Activated CD4-positive, alpha-beta T cell treated with anti-CD3 and anti-CD28 coated beads, Interleukin-2, amount 50 U/mL, for 1 hour (primary cell): ENCODE data around the gene CEP20.
"Not testable (repeated sequence)": the region's sequence is repeated elsewhere in the genome, so short reads cannot be mapped to it uniquely, and the experiment has no call there.

Source experiments
- DNase-seq: peaks from one replicate; pipeline ENCODE4 v3.0.0-alpha.2; 2020

Gene CEP20

DNA sequence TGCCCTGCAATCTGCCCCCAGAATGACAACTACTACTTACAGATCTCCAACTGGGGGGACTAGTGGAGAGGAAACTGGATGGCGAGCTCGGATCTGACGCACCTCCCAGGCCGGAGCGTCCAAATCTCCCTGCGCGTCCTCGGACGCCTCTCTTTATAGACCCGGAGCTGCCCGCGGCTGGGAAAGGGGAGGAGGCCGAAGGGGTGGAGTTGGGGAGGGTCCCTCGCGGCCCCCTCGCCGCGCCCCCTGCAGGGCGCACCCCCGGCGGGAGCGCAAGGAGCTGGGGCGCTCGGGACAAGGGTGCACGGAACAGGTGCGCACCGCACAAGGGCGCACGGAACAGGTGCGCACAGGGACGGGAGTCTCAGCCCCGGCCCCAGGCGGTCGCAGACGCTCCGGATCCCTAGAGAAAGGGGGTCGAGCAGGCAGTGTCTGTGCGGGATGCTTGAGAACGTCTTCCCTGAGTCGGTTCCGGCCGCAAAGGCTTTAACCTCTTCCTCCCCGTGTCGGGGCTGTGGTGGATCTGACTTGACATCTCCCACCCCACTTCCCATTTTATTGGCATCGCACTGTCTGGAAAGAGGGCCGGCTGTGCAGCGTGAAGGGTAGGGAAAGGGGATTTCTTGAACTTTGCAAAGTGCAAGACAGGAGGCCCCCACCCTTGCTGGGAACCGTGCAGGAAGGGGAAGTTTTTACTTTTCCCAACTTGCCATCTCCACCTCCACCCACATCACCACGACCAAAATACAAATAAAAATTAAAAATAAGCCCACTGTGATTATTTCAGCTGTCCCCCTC is 31.3 kb downstream of the CEP20 start, which contains the start of gene MYH11:
Gene MYH11 (minus strand): TSS at position 128 of the 798 bp plus-strand sequence. CDS start 18,776 bp downstream, outside the sequence.
- DNase-seq: no peak

DNA sequence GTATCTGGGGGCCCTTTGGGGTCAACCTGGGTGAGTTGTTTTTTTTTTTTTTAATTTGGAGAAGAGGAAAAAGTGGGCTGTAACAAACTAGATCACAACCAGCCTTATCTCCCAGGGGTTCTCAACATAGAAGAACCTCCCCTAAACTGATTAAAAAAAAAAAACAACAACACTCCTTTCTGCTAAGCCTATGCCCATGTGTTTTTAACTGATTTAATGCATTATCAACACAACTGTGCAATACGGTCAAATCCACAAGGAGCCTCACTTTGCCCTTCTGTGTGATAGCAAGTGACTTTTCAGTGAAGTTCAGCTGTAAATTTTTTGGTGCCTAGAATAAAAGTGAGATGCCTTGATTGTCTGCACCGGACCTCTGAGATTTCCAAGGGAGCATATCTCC is 32.2 kb downstream of the CEP20 start:
- no peak for DNase-seq

GRCh38 chr16:15855704-15856003 is 32.7 kb downstream of the CEP20 start:
- DNase-seq: no peak

- DNase-seq: no peak
These were observed 33.3 kb downstream of the CEP20 start for GRCh38 chr16:15854906-15855703.

- no peak for DNase-seq
These were observed 34.3 kb downstream of the CEP20 start for GRCh38 chr16:15854061-15854460.

DNA sequence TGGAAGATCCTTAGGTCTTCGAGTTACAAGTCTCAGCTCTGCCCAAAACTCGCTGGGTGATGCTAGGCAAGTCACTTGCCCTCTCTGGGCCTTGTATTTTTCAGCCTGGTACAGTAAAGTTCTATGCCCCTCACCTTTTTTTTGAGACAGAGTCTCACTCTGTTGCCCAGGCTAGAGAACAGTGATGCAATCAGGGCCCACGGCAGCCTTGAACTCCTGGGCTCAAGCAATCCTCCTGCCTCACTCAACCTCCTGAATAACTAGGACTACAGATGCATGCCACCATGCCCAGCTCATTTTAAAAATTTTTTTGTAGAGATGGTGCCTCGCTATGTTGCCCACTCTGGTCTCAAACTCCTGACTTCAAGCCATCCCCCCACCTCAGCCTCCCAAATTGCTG is 35.4 kb downstream of the CEP20 start:
- DNase-seq: no peak

DNA sequence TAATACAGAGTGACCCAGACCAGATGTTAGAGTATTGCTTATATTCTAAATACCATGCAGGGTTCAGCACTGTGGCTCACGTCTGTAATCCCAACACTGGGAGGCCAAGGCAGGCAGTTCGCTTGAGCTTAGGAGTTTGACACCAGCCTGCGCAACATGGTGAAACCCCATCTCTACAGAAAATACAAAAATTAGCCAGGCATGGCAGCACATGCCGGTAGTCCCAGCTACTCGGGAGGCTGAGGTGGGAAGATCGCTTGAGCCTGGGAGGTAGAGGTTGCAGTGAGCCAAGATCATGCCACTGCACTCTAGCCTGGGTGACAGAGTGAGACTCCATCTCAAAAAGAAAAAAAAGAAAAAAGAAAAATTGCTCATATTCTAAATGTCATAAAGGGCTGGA is 37.8 kb downstream of the CEP20 start:
- DNase-seq: not testable (repeated sequence)

DNA sequence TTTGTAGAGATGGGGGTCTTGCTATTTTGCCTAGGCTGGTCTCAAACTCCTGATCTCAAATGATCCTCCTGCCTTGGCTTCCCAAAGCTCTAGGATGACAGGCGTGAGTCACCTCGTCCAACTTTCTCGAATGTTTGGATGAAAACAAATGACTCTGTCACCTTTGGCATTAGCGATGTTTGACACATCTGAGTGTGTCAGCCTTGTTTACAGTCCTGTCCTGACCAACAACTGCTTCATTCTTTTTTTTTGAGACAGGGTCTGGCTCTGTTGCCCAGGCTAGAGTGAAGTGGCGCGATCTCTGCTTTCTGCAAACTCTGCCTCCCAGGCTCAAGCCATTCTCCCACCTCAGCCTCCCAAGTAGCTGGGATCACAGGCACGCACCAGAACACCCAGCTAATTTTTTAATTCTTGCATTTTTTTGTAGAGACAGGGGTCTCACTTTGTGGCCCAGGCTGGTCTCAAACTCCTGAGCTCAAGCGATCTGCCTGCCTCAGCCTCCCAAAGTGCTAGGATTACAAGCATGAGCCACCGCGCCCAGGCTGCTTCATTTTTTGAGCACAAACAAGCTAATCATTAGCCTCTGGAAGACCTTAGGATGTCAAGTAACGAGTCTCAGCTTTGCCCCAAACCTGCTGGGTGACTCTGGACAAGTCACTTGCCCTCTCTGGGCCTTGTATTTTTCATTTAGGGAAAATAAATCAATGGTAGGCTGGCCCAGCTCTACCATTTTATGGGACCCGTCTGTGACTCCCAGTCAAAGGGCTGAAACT is 39.0 kb downstream of the CEP20 start:
- no peak for DNase-seq

- DNase-seq: no peak
These were observed 40.7 kb downstream of the CEP20 start for GRCh38 chr16:15847611-15848175.

- no peak for DNase-seq
These were observed 41.9 kb downstream of the CEP20 start for GRCh38 chr16:15846510-15846909.

DNA sequence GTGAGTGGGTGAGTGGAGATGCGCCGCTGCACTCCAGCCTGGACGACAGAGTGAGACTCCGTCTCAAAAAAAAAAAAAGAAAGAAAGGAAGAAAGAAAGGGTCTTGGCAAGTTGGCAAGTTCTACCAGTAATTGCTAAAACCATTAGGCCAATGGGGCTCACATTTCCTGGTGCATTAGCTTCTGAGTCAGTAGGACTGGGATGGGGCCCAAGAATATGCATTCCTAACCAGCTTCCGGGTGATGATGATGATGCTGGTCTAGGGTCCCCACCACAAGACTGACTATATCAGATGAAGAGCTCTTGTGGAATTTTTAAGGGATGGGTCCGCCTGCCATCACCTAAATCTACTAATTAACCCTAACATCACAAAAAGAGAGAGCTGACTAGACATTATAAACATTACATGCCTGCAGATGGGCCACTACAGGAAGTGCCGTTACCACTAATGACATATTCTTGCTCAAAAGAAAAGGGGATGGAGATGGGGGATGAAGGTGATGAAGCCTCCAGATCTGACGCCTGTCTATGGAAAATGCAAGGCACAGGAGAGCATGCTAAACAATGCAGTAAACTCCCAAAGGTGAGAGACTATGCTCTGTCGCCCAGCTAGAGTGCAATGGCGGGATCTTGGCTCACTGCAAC is 44.6 kb downstream of the CEP20 start:
- DNase-seq: no peak

DNA sequence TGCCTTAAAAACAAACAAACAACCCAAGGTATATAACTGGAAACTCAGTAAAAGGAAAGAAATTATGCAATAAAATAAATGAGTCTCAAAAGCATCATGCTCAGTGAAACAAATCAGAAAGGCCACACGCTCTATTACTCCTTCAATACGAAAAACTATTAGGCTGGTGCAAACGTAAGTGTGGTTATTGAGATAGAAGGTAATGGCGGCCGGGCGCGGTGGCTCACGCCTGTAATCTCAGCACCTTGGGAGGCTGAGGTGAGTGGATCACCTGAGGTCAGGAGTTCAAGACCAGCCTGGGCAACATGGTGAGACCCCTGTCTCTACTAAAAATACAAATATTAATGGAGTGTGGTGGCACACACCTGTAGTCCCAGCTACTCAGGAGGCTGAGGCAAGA is 49.2 kb downstream of the CEP20 start:
- DNase-seq: not testable (repeated sequence)

DNA sequence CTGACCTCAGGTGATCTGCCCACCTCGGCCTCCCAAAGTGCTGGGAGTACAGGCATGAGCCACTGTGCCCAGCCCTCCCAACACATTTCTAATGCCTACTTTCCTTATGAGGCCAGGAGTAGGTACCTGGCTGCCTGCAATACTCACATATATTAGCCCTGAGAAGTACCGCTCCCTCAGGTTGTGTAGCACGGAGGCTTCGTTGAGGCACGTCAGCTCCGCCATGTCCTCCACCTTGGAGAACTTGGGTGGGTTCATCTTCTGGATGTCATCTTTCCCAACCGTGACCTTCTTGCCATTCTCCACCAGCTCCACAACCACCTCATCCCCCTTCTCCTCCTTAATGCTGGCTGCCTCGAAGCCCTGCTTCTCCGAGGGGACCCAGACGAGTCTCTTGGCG is 50.6 kb downstream of the CEP20 start:
- DNase-seq: no peak

DNA sequence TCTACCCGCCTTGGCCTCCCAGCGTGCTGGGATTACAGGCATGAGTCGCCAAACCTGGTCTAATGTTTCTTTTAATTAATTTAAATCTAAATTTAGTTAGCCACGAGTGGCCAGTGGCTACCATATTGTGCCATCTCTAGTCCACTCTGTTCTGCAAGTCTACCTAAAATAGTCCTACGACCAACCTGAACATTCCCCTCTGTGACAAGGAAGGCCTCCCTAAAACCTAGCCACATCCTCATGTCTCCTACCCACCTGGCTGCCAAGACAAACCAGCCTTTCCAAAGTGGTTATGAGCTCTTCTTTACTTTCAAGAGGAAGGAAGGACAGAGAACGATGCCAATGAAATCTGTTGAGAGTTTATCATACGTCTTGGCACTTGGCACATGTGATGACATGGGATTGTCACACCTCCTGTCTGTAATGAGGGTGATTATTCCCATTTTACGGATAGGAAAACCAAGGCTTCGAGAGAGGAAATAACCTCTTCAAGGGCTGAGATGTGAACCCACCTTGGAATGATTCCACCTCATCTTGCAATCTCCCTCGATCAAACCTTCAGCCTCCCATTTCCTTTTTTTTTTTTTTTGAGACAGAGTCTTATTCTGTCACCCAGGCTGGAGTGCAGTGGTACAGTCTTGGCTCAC is 51.3 kb downstream of the CEP20 start:
- no peak for DNase-seq

- DNase-seq: no peak
These were observed 52.3 kb downstream of the CEP20 start for GRCh38 chr16:15836074-15836473.

DNA sequence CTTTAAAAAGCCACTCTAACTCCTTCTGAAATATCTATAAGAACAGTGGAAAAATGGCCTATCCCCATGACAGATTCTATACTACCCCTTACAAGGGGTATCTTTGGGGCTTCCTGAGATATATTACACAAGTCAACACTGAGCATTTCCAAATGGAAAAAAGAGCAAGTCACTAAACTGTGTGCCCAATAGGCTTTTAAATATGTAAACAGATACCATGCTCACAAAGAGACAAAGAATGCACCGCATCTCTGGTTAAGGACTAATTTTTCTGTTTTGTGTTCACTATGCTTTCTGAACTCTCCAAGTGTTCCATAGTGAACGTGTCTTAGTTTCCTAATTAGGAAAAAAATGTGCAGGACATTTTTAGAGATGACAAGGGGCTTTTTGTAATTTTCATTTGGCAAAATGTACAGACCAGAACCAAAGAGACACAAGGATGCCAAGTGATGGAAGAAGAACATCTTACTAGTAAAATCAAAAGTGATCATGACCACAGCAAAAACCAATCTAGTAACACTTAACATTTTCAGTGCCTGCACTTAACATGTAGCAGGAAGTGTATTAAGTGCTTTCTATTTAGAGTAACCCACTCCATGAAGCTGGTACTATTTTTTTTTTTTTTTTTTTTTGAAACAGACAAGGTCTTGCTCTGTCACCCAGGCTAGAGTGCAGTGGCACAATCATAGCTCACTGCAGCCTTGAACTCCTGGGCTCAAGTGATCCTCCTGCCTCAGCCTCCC is 53.1 kb downstream of the CEP20 start:
- no peak for DNase-seq

DNA sequence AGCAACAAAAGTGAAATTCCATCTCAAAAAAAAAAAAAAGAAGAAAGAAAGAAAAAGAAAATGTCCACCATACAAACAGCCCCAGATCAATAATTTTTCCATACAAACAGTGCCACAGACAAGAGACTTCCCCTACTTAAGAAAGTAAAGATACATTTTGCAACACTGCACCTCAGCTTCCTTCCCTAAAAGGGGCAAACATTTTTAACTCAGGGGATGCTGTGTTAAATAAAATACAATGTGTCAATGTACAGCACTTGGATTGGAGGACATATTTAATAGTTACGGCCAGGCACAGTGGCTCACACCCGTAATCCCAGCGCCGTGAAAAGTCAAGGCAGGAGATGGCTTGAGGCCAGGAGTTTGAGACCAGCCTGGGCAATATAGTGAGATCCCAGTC is 53.9 kb downstream of the CEP20 start:
- DNase-seq: no peak

DNA sequence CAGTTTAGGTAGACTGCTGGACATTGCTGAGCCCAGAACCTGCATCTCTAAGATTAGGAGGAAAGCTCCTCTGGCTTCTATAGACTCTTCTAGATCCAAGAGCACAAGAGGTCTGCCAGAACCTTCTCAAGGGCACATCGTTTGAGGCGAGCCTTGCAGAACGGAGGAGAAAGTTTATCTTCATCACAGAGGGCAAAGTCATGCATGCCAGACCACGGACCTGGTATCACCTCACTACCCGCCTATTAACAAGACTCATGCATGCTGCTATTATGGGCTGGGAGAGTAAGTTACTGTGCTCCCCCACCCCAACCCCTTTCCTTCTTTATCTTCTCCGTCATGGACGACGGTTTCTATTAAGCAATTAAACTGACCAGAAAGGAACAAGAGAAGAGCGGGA is 54.9 kb downstream of the CEP20 start:
- no peak for DNase-seq

- no peak for DNase-seq
These were observed 56.2 kb downstream of the CEP20 start for GRCh38 chr16:15832241-15832640.

- DNase-seq: no peak
These were observed 57.5 kb downstream of the CEP20 start for GRCh38 chr16:15830832-15831451.

DNA sequence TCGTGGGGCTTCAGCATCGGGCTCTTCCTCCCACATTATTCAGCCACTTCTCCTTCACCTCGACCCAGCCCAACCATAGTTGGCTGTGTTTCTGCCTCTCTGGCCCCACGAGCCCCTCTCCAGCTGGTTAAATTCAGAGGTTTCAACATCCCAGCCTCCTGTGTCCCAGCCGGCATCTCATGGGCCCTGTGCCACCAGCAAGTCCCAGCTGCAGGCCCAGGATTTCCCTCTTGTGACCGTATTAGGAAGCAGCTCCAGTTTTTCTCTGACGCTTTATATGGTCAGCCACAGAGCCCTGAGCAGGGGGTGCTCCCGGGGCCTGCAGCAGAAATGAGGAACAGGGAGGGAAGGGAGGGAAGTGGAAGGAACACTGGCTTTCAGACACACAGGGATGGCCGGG is 58.9 kb downstream of the CEP20 start:
- DNase-seq: no peak
